ENCODE data around the gene ZBTB32.

DNA sequence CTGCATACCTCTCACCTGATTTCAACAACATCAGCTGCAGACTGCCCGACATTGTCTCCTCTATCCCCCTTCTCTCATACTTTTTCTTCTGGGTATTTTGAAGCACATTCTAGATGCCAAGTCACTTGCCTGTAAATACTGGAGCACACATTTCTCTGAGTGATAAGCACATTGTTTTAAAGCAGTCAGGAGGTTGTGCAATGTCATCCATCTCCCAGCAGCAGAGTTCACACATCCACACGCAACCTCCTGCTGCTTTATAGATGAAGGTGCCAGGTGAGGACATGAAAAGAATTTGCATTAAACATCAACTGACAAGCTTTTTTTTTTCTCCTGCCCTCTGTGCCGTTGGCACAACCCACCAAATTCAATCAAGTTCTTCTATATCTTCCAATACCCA, 32.5 kb upstream of the ZBTB32 start:
- TF ChIP-seq KDM1A (IDR thresholded peaks at IDR 0.05; ENCODE audit: low read depth), result no peak
- TF ChIP-seq, protein P1, sequence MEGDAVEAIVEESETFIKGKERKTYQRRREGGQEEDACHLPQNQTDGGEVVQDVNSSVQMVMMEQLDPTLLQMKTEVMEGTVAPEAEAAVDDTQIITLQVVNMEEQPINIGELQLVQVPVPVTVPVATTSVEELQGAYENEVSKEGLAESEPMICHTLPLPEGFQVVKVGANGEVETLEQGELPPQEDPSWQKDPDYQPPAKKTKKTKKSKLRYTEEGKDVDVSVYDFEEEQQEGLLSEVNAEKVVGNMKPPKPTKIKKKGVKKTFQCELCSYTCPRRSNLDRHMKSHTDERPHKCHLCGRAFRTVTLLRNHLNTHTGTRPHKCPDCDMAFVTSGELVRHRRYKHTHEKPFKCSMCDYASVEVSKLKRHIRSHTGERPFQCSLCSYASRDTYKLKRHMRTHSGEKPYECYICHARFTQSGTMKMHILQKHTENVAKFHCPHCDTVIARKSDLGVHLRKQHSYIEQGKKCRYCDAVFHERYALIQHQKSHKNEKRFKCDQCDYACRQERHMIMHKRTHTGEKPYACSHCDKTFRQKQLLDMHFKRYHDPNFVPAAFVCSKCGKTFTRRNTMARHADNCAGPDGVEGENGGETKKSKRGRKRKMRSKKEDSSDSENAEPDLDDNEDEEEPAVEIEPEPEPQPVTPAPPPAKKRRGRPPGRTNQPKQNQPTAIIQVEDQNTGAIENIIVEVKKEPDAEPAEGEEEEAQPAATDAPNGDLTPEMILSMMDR (IDR thresholded peaks at IDR 0.05), result no peak
- TF ChIP-seq, protein P2, sequence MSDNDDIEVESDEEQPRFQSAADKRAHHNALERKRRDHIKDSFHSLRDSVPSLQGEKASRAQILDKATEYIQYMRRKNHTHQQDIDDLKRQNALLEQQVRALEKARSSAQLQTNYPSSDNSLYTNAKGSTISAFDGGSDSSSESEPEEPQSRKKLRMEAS (IDR thresholded peaks at IDR 0.05), result no peak
- TF ChIP-seq ZFP36 (IDR thresholded peaks at IDR 0.05; ENCODE audit: borderline replicate concordance, partially characterized antibody), result no peak
- TF ChIP-seq CHD2 (IDR thresholded peaks at IDR 0.05; ENCODE audit: low read length, partially characterized antibody), result no peak
- no peak for TF ChIP-seq PHF8 (IDR thresholded peaks at IDR 0.05; ENCODE audit: borderline replicate concordance, low read depth)
